ENCODE measurements around the gene ADCY10.

DNA sequence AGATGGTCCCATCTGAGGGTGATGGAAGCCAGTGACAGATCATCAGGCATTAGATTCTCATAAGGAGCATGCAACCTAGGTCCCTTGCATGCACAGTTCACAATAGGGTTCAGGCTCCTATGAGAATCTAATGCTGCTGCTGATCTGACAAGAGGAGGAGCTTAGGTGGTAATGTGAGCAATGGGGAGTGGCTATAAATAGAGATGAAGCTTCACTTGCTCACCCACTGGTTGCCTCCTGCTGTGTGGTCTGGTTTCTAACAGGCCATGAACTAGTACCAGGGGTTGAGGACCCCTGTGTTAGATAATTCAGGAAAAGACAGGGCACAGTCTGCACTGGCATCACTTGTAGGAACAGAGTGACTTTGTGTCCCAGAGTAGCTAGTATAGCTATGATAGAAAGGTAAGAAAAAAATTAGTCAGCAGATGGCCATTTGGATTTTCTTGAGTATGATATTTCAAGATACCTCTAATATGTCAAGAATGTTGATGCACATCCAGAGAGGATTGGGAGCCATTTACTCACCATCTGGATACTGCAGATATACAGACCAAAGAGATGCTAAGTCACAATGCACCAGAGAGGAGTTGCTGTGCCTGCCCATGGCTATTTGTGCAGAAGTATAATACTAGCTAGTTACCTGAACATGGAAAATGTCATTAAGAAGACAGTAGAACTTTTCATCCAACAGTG, 53.6 kb downstream of the ADCY10 start:
- no peak for TF ChIP-seq CTCF (IDR thresholded peaks at IDR 0.05)
- TF ChIP-seq POLR2A (IDR thresholded peaks at IDR 0.05) = no peak
- TF ChIP-seq EP300 (IDR thresholded peaks at IDR 0.05) = no peak
- TF ChIP-seq POLR2AphosphoS5 (IDR thresholded peaks at IDR 0.05) = no peak
